IPS-20b (cell line): ENCODE measurements around the gene CHST11.

ENCODE experiments used
- H3K27ac ChIP-seq: one replicate; pipeline ENCODE4 v1.5.1; 2013; ENCODE audit warnings: low read length
- H3K27me3 ChIP-seq: 2 replicates; pipeline ENCODE4 v1.6.1; 2013; ENCODE audit warnings: mild to moderate bottlenecking, low read length, inconsistent platforms; ENCODE audit not compliant: insufficient read depth
- H3K36me3 ChIP-seq: 2 replicates; pipeline ENCODE4 v1.6.1; 2013; ENCODE audit warnings: low read depth, mild to moderate bottlenecking, inconsistent platforms, low read length, moderate library complexity; ENCODE audit not compliant: insufficient read depth
- H3K4me1 ChIP-seq: 2 replicates; pipeline ENCODE4 v1.6.1; 2013; ENCODE audit warnings: mild to moderate bottlenecking, control low read depth, inconsistent platforms, low read length, moderate library complexity; ENCODE audit not compliant: insufficient read depth
- H3K4me3 ChIP-seq: 2 replicates; pipeline ENCODE4 v1.5.1; 2013; ENCODE audit warnings: mild to moderate bottlenecking, low read length, inconsistent platforms
- H3K9ac ChIP-seq: 2 replicates; pipeline ENCODE4 v1.6.1; 2013; ENCODE audit warnings: low read depth, mild to moderate bottlenecking, inconsistent platforms, low read length, moderate library complexity
- H3K9me3 ChIP-seq: 2 replicates; pipeline ENCODE4 v1.6.1; 2013; ENCODE audit warnings: mild to moderate bottlenecking, low read depth, low read length, inconsistent platforms; ENCODE audit not compliant: insufficient read depth

Gene CHST11

GRCh38 chr12:104746467-104747088 is 289.8 kb downstream of the CHST11 start:
- H3K9ac ChIP-seq: no peak overlapping the region
- no peaks in the 10 kb centered on the region for H3K27me3 ChIP-seq
- H3K27ac ChIP-seq: no peak overlapping the region
- no peak overlapping the region for H3K4me3 ChIP-seq
- peaks cover 29% of the 10 kb centered on the region; the same call in 1 of the 2 replicates for H3K4me1 ChIP-seq
- no peaks in the 10 kb centered on the region for H3K9me3 ChIP-seq
- H3K36me3 ChIP-seq: no peaks in the 10 kb centered on the region

- Histone ChIP-seq H3K36me3 (no peaks in the 10 kb centered on the region), H3K27ac (no peak overlapping the region), H3K27me3 (no peaks in the 10 kb centered on the region), H3K9ac (no peak overlapping the region), H3K4me1 (peaks cover 29% of the 10 kb centered on the region; the same call in 1 of the 2 replicates), H3K4me3 (no peak overlapping the region), H3K9me3 (no peaks in the 10 kb centered on the region)
Measured at GRCh38 chr12:104747330-104747729, 290.6 kb downstream of the CHST11 start.

- Histone ChIP-seq H3K27me3 (no peaks in the 10 kb centered on the region), H3K27ac (no peak overlapping the region), H3K36me3 (no peaks in the 10 kb centered on the region), H3K4me1 (peaks cover 29% of the 10 kb centered on the region; the same call in 1 of the 2 replicates), H3K9ac (no peak overlapping the region), H3K4me3 (no peak overlapping the region), H3K9me3 (no peaks in the 10 kb centered on the region)
Measured at GRCh38 chr12:104747955-104748354, 291.2 kb downstream of the CHST11 start.

- no peaks in the 10 kb centered on the region for H3K27me3 ChIP-seq
- H3K9ac ChIP-seq: no peak overlapping the region; the same call in 1 of the 2 replicates
- no peak overlapping the region for H3K27ac ChIP-seq
- no peaks in the 10 kb centered on the region for H3K9me3 ChIP-seq
- H3K36me3 ChIP-seq: no peaks in the 10 kb centered on the region
- no peak overlapping the region for H3K4me3 ChIP-seq
- peaks cover 29% of the 10 kb centered on the region; the same call in 1 of the 2 replicates for H3K4me1 ChIP-seq
Measured at GRCh38 chr12:104748356-104748755, 291.6 kb downstream of the CHST11 start.

GRCh38 chr12:104748790-104749189 is 292.0 kb downstream of the CHST11 start:
- no peak overlapping the region for H3K27ac ChIP-seq
- H3K36me3 ChIP-seq: no peaks in the 10 kb centered on the region

GRCh38 chr12:104749545-104749944 is 292.8 kb downstream of the CHST11 start:
- Histone ChIP-seq H3K27ac (no peak overlapping the region), H3K4me1 (peaks cover 29% of the 10 kb centered on the region; the same call in 1 of the 2 replicates), H3K36me3 (no peaks in the 10 kb centered on the region), H3K4me3 (no peak overlapping the region), H3K9ac (no peak overlapping the region), H3K9me3 (no peaks in the 10 kb centered on the region), H3K27me3 (no peaks in the 10 kb centered on the region)

More at GRCh38 chr12:104748790-104749189, 292.0 kb downstream of the CHST11 start:
- Histone ChIP-seq H3K9ac (no peak overlapping the region; the same call in 1 of the 2 replicates), H3K4me3 (no peak overlapping the region), H3K9me3 (no peaks in the 10 kb centered on the region), H3K27me3 (no peaks in the 10 kb centered on the region), H3K4me1 (peaks cover 29% of the 10 kb centered on the region; the same call in 1 of the 2 replicates)

- Histone ChIP-seq H3K9ac (no peak overlapping the region), H3K4me3 (no peak overlapping the region), H3K27me3 (no peaks in the 10 kb centered on the region), H3K36me3 (no peaks in the 10 kb centered on the region), H3K27ac (no peak overlapping the region), H3K9me3 (no peaks in the 10 kb centered on the region), H3K4me1 (peaks cover 29% of the 10 kb centered on the region; the same call in 1 of the 2 replicates)
Measured at GRCh38 chr12:104750061-104750460, 293.3 kb downstream of the CHST11 start.

- Histone ChIP-seq H3K9me3 (no peaks in the 10 kb centered on the region), H3K27ac (no peak overlapping the region)
Measured at GRCh38 chr12:104751120-104751519, 294.4 kb downstream of the CHST11 start.

GRCh38 chr12:104751594-104751993 is 294.8 kb downstream of the CHST11 start:
- no peak overlapping the region for H3K27ac ChIP-seq
- no peaks in the 10 kb centered on the region for H3K36me3 ChIP-seq
- no peak overlapping the region for H3K9ac ChIP-seq
- peaks cover 29% of the 10 kb centered on the region; the same call in 1 of the 2 replicates for H3K4me1 ChIP-seq
- no peaks in the 10 kb centered on the region for H3K9me3 ChIP-seq
- H3K27me3 ChIP-seq: no peaks in the 10 kb centered on the region
- no peak overlapping the region for H3K4me3 ChIP-seq

More at GRCh38 chr12:104751120-104751519, 294.4 kb downstream of the CHST11 start:
- Histone ChIP-seq H3K4me1 (peaks cover 29% of the 10 kb centered on the region; the same call in 1 of the 2 replicates), H3K4me3 (no peak overlapping the region), H3K36me3 (no peaks in the 10 kb centered on the region), H3K27me3 (no peaks in the 10 kb centered on the region), H3K9ac (no peak overlapping the region)

GRCh38 chr12:104752016-104752415 is 295.3 kb downstream of the CHST11 start:
- H3K9me3 ChIP-seq: no peaks in the 10 kb centered on the region
- peaks cover 29% of the 10 kb centered on the region; the same call in 1 of the 2 replicates for H3K4me1 ChIP-seq
- no peaks in the 10 kb centered on the region for H3K27me3 ChIP-seq
- H3K27ac ChIP-seq: no peak overlapping the region
- no peak overlapping the region for H3K4me3 ChIP-seq
- H3K36me3 ChIP-seq: 0 out of 2 replicates have a peak, but pooled peaks cover under 1% of the 10 kb centered on the region
- H3K9ac ChIP-seq: no peak overlapping the region

- Histone ChIP-seq H3K9ac (no peak overlapping the region), H3K4me3 (no peak overlapping the region), H3K36me3 (peaks cover 5% of the 10 kb centered on the region; the same call in 1 of the 2 replicates), H3K4me1 (peaks cover 22% of the 10 kb centered on the region; the same call in 1 of the 2 replicates), H3K27ac (no peak overlapping the region), H3K27me3 (no peaks in the 10 kb centered on the region), H3K9me3 (no peaks in the 10 kb centered on the region)
Measured at GRCh38 chr12:104752881-104753280, 296.1 kb downstream of the CHST11 start.

GRCh38 chr12:104756901-104757300 is 300.2 kb downstream of the CHST11 start:
- H3K9ac ChIP-seq: no peak overlapping the region
- H3K9me3 ChIP-seq: no peaks in the 10 kb centered on the region
- H3K27me3 ChIP-seq: no peaks in the 10 kb centered on the region
- H3K4me1 ChIP-seq: 0 out of 2 replicates have a peak, but pooled peaks cover 3% of the 10 kb centered on the region
- H3K36me3 ChIP-seq: peaks cover 11% of the 10 kb centered on the region; the same call in 1 of the 2 replicates
- H3K27ac ChIP-seq: no peak overlapping the region
- H3K4me3 ChIP-seq: no peak overlapping the region
